IPS-18c (cell line): ENCODE data around the gene PALS1.

Experiments
- H3K4me3 ChIP-seq: 2 replicates; pipeline ENCODE4 v1.7.0; 2013; ENCODE audit warnings: low read depth, mild to moderate bottlenecking, low read length, moderate library complexity; ENCODE audit not compliant: insufficient read depth
- H3K9me3 ChIP-seq: one replicate; pipeline ENCODE4 v1.6.1; 2013; ENCODE audit warnings: mild to moderate bottlenecking, low read length, moderate library complexity; ENCODE audit not compliant: control insufficient read depth, insufficient read depth

The PALS1 gene

DNA sequence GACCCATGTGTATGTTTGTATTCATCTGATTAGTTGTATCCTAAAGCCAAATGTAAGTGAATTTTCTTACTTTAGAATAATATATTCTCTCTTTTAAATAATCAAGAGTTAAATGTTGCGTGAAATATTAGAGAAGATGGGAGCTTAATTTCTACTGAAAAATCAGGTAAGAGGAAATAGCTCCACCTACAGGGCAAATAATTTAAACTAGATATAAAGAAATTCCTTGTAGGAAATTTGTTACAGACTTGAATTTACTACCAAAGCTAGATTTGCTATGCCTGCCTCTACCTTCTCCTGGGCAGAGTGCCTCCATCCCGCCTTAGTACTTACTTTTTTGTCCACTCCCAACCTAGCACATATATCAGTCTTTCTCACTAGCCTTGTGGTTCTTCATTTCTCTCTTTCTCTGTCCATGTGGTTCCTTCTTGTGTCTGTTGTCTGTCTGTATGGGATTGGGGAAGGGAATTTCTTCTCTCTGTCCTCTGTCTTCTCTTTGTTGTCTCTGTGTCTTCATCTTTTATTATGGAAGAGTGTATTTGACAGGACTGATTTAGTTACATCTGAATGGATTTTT is 44.7 kb downstream of the PALS1 start:
- H3K9me3 ChIP-seq = no peaks in the 10 kb centered on the region

More for the DNA sequence above, 44.7 kb downstream of the PALS1 start:
- no peak overlapping the region for H3K4me3 ChIP-seq
